Inflammatory macrophage treated with lipopolysaccharide for 4 hours (primary cell): ENCODE results near the gene FBXO9.
A peak's percentile ranks its signal among the peaks of the same experiment; 100 is the strongest.

Experiments used
- DNase-seq: peaks from one replicate; pipeline ENCODE4 v3.0.0-alpha.2; 2020

Gene FBXO9

DNA sequence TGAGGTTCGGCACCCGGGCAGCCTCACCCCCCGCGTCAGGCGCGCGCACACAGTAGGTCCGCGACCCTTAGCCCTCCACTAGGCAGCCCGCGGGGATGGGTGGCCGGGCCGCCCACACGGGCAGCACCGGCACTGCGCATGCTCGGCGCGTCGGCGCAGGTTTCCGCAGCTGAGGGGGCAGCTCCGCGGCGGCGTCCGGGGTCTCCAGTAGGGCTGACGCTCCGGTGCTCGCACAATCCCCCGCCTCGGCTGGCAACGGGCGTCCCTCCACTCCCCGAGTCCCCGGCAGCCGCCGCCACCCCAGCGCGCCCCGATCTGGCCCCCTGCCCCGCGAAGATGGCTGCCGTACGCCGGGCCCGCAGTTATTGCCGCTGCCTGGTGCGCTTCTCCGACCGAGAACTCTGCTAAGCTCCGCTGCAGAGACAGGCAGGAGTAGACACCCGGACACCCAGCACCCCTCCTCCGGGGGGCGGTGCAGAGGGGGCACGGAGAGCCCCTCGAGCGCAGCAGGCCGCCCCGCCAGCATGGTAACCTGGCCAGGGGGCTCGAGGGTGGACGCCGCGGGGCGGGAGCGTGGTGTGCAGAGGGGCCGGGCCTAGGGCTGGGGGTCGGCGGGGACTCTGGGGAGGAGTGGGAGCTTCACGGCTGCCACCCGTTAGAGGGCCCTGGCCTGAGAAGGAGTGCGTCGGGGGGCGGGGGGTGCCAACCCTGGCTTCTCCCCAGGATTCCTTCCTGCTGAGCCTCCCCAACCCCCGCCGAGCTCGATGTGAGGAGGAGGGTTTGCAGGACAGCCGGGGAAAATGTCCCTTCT lies at the start of gene FBXO9:
FBXO9 (plus strand) TSS at position 139 of the 811 bp plus-strand sequence; CDS start at position 525, 386 bp downstream.
- DNase-seq: peak; percentile 74

GRCh38 chr6:53015486-53015885 lies 49.7 kb upstream of the FBXO9 start:
- DNase-seq: no peak

DNA sequence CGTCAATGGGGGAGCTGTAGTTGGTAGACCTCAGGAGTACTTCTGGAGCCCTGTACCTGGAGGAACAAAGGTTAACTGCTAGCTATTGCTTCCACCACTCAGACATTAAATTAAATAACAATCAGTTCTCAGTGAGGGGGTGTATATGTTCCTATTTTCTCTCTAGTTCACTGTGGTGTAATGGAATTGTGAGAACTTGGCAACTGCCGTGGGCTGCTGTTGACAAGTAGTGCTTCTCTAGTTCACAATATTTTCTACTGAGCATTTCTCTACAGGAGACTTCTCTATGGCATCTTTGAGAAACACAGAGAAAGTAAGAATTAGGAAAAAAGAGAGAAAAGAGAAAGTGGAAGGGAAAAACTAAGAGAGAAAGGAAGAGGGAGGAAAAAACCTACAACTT lies 46.8 kb upstream of the FBXO9 start:
- no peak for DNase-seq

DNA sequence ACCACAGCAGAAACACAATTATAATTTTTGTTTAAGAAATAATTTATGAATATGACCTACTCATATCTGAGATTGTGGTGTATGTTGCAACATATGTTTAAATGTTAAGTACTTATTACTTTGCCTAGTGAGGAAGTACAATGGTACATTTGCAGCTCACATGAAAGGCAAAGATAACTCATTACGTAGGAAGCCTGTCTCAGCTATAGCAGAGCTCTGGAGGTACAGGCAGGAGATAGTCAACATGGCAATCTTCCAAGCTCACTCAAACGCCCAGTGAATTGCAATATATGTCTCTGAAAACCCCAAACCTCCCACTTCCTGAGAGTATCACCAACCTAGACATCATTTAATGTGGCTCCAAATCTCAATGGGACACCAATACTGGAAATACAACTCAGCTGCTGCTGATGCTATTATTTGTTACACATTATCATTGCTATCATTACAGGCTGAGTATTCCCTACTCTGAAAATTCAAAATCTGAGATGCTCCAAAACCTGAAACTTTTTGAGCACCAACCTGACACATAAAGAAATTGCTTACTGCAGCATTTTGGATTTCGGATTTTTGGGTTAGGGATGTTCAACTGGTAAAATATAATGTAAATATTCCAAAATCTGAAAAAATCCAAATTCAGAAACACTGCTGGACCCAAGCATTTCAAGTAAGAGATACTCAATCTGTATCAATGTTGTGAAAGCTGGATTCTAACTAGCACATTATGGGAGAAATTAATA lies 45.0 kb upstream of the FBXO9 start:
- no peak for DNase-seq

GRCh38 chr6:53023323-53023722 lies 41.9 kb upstream of the FBXO9 start:
- DNase-seq: no peak

GRCh38 chr6:53026526-53026925 lies 38.7 kb upstream of the FBXO9 start:
- DNase-seq: no peak

DNA sequence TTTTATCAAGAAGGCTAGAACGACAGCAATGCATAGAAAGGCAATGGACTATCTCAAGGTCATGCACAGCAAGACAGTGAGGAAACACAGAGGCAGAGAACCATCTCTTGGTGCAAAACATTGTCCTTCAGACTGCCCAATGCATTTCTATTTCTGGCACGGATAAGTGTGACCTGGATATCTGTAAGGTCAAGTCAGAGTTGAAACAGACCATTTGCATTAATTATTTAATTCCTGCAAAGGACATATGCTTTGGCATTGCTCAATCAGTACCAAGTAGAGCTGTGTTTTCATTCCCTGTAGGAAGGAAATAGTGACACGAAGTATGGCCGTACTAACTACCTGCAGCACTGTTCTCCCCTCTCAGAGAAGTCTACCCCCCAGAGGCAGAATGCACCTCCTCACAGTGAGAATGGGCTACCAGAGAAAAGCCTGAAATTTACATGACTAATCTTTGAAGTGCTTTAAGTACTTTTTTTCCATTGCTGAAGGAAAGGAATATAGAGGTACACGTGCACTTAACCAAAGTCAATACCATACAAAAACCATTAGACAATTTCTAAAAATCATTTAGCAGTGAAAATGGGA lies 38.0 kb upstream of the FBXO9 start:
- DNase-seq: no peak

DNA sequence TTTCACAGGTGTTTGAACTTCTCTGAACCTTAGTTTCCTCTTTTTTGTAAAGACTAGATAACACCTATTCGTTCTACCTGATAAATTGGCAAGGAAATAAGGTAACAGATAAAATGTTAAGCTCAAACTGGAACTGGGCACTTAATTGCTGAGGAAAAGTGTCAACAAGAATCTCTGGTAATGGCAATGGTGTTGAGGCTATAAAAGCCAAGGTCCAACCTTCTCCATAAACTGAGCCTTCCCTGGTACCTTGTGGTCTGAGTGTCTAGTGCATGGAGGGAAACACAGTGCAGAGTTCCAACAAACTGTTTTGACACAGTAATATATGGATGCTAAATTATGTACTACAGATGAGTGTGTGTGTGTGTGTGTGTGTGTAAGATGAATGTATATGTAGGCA lies 36.7 kb upstream of the FBXO9 start:
- DNase-seq: no peak

DNA sequence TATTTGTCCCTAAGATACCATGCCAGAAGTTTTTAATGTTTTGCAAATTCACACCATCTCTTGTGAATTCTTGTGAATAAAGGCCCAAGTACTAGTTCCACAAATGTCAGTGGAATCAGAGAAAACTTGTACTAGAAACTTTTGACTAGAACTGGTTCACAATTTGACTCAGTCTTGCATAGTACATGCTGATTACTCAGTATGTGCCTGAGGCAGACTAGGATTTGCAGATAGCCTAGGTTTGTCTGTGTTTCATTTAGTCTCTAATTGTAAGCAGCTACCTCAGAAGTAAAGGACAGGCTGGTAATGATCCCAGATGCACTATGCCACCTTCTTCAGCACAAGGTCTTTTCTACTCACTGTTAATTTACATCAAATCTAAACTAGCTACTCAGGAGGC lies 35.9 kb upstream of the FBXO9 start:
- no peak for DNase-seq

- DNase-seq: no peak
Observed at GRCh38 chr6:53029761-53030160, 35.4 kb upstream of the FBXO9 start.

- DNase-seq: no peak
Observed at GRCh38 chr6:53031281-53031680, 33.9 kb upstream of the FBXO9 start.

DNA sequence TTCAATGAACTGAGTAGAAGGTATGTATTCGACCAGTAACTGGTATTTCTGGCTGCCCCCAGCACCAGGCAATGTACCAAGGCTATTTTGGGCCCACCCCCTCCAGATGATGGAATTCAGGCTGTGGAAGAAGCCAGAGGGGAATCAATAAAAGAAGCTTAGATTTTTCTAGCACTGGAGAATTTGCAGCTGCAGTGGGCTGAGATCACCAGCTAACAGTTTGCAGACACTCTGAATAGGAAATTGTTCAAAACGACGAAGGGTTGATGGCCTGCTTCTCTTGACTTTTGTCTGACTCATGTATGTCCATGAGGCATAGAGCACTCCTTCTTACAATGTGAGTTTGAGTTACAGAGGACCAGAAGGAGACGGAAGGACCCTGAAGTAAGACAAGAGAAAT lies 32.4 kb upstream of the FBXO9 start:
- DNase-seq: no peak

DNA sequence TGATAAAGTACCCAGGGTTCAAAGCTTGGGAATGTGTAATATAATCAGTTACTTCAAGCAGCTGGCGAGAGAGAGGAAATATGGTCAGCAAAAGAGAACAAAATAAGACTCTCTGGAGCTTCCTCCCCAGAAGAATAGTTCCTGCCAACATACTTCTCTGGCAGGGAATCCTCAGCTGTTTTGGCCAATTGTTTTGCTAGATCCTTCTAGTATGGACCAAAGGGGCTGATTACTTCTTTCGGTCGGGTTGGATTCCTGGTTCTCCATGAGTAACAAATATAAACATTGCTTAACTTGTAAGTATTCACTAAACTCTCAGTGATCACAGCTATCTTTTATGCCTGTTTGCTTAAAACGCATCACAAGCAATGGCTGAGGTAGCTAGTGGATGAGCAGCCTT lies 31.4 kb upstream of the FBXO9 start:
- no peak for DNase-seq

DNA sequence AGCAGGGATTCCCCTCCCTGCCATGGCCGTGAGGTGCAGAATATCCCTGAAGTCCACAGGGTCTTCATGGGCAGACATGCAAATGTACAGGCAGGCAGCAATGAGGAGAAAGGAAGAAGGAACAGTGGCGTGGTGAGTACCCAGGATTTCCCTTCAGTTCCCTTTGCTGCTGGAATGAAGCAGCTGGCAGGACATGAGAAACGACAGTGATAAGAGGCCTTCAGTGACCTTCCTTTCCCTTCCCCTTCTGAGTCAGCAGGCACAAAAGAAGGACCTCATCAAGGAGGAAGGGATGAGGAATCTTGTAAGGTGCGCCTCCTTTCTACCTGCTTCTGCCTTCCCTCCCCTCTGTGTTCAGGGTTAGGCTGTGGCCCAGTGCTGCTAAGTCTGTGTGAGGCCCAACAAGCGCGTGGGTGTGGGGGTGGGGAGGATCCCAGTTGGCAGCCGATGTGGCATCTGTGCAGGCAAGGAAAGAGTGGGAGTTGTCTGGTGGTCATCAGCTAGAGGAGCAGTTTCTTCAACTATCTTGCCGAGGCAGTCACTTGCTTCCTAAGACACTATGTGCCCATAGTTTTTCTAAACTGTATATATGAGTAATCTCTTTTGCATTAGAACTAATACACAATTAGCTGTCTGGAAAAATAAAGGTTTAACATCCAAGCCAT lies 29.5 kb upstream of the FBXO9 start:
- peak; percentile 3 for DNase-seq

- no peak for DNase-seq
Observed at GRCh38 chr6:53038141-53038540, 27.1 kb upstream of the FBXO9 start.

DNA sequence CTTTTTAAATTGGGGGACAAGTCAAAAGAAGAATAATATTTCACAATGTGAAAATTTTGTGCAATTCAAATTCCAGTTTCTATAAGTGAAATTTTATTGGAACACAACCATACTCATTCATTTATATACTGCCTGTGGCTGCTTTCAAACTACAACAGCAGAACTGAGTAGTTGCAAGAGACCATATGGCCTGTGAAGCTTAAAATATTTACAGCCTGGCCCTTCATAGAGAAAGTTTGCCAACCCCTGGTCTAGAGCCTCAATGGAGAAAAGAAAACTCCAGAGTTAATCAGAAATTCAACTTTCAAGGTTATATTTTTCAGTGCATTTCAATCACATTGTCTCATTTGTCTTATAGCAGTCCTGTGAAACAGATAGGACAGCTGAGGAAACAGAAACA lies 26.6 kb upstream of the FBXO9 start:
- DNase-seq: no peak

DNA sequence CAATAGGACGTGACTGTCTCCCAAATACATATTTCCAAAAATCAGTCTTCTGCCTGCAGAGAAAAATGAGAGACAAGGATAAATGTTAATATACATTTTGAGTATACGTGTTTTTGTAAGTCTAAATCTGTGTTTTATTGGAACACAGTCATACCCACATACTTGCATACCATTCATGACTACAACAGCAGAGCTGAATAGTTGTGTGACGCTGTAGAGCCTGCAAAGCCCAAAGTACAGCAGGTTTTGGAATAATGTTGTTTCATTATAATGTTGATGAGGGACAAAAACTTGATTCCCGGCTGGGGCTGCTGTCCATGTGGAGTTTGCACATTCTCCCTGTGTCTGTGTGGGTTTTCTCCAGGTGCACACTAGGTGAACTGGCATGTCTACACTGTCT lies 23.8 kb upstream of the FBXO9 start:
- no peak for DNase-seq

GRCh38 chr6:53042112-53042511 lies 23.1 kb upstream of the FBXO9 start:
- no peak for DNase-seq

GRCh38 chr6:53043581-53043980 lies 21.6 kb upstream of the FBXO9 start:
- no peak for DNase-seq

- no peak for DNase-seq
Observed at GRCh38 chr6:53044071-53044470, 21.1 kb upstream of the FBXO9 start.

DNA sequence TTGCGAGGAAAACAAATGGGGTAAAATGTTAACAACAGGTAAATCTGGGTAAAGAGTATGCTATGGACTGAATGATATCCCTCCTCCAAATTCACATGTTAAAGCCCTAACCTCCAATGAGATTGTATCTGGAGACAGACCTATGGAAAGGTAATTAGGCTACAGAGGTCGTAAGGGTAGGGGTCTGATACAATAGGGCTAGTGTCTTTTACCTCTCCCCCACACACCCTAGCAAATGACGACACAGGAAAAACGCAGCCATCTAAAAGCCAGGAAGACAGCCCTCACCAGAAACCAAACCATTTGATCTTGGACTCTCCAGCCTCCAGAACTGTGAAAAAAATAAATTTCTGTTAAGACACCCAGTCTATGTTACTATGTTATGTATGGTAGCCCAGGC lies 20.6 kb upstream of the FBXO9 start:
- DNase-seq: no peak

- no peak for DNase-seq
Observed at GRCh38 chr6:53045891-53046673, 19.1 kb upstream of the FBXO9 start.
